Fibroblast of peridontal ligament (primary cell): Measurements from ENCODE around the gene IER2.
A peak's percentile ranks its signal among the peaks of the same experiment; 100 is the strongest.
"Not testable (repeated sequence)": the region's sequence is repeated elsewhere in the genome, so short reads cannot be mapped to it uniquely, and the experiment has no call there.

Experiments
- DNase-seq: peaks from one replicate; pipeline ENCODE4 v3.0.0-alpha.2; 2010; ENCODE audit errors: extremely low read depth

IER2 gene

DNA sequence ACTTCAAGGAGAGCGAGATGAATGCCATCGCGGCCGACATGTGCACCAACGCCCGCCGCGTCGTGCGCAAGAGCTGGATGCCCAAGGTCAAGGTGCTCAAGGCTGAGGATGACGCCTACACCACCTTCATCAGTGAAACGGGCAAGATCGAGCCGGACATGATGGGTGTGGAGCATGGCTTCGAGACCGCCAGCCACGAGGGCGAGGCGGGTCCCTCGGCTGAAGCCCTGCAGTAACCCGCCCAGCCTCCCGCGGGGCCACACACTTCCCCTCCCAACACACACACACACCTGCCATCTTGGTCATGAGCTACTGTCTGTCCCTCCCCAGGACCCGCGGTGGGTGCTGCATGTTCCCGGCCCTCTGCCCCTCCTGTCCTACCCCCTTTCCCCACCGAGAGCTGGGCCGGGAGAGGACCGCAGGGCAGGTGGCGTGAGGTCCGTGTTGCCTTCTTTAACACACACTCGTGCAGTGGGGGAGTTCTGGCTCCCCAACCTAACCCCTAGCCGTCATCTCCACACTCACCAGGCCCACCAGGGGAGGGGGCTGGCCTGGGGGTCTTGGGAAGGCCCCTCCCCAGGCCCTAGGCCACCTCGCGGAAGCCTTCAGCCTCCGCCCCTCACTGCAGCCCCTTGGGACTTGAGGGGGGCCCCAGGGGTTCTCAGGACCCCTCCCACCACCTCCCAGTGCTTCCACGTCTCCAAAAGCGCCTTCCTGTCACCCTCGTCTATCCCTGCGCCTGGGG is 11.9 kb upstream of the IER2 start:
- no peak for DNase-seq

DNA sequence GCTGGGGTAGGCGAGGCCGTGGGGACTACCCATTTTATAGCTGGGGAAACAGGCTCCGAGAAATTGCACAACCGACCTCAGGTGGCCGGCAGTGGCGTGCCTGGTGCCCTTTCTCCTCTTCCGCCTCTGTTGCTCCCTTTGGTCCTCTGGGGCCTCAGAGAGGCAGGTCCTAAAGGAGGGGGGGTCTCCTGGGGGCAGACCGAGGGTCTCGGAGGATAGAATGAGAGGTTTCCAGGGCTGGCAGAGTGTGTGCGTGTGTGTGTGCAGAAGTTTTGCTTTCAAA is 11.4 kb upstream of the IER2 start:
- no peak for DNase-seq

DNA sequence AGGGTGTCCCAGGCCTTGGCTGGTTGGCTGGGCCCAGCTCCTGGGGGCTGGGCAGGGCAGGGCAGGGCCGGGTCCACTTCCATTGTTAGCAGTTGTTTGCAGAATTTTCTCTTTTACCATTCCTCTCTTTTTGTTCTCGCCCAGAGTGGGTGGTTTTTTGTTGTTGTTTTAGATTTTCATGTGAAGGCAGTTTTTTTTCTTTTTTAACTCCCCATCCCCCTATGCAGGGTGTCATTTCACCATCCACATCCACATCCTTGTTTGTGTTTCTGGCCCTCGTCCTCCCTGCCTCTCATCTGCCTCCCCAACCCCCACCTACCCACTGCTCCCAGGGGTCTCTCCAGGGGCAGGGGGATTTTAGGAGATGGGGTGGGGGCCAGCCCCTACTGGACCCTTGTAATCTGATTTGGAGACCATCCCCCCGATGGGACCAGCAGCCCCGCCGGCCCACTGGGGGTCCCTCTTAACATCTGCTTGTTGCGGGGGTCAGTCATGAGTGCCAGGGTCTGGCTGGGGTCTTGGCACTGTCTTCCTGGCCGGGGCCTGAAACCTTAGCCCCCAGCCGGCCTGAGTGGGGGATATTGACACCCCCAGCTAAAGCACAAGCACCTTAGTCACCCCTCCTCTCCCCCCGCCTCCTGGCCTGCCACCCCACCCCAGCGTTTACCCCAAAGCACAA is 10.4 kb upstream of the IER2 start:
- DNase-seq = no peak

DNA sequence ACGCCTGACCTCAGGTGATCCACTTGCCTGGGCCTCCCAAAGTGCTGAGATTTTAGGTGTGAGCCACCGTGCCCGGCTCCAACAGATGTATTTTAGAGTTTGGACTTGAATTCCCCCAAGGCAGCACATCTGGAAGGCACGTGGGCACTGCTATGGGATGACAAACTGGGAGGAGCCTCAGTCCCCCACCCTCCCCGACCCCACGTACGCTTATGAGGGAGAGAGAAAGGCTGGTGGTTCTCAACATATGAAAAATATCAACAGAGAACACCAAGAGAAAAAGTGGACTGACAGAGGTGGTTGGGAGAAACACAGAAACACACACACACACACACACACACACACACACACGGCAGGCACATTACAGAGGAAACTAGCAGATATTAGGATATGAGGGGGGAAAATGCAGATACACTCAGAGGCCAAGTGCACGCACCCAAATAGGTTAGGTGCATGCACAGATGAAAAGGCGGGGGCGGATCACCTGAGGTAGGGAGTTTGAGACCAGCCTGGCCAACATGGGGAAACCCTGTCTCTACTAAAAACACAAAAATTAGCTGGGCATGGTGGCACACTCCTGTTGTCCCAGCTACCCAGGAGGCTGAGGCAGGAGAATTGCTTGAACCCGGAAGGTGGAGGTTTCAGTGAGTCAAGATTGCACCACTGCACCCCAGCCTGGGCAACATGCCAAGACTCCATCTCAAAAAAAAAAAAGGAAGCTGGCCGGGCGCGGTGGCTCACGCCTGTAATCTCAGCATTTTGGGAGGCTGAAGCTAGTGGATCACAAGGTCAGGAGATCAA is 3.2 kb upstream of the IER2 start:
- DNase-seq = peak; percentile 61

DNA sequence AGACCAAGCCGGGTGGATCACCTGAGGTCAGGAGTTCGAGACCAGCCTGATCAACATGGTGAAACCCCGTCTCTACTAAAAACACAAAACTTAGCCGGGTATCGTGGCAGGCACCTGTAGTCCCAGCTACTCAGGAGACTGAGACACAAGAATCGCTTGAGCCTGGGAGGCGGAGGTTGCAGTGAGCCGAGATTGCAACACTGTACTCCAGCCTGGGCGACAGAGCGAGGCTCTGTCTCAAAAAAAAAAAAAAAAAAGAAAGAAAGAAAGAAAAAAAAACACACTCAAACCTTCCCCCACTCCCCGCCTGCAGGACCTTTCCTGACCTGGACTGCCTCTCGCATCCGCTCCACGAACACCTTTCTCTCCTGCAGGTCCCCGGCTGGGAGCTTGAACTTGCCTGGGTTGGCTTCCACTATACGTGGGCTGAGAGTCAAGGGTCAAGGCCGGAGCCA is 1.0 kb upstream of the IER2 start:
- DNase-seq = not testable (repeated sequence)

DNA sequence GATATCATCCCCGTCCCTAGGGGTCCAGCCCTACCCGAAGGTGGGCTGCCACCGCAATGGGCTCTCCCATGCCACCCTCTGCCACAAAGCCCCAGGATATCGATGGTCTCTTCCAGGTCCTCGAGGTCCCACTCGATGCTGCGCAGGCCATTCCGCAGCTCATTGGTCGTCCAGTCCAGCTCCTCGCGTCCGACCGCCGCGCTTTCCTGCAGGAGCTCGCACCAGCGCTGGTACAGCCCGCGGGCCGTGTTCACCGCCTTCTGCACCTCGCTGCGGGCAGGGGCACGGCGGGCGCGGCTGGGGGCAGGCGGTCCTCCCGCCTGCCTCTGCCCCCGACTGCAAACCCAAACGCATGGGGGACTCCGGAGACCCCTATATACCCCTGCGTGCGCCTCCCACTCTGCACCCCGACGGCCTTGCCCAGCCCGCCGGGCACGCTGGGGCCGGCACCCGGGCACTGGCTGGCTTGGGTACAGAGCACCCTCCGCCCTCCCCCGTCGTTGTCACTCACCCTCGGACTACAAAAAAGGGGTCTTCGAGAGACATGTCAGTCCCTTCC is 504 bp upstream of the IER2 start:
- DNase-seq = no peak

DNA sequence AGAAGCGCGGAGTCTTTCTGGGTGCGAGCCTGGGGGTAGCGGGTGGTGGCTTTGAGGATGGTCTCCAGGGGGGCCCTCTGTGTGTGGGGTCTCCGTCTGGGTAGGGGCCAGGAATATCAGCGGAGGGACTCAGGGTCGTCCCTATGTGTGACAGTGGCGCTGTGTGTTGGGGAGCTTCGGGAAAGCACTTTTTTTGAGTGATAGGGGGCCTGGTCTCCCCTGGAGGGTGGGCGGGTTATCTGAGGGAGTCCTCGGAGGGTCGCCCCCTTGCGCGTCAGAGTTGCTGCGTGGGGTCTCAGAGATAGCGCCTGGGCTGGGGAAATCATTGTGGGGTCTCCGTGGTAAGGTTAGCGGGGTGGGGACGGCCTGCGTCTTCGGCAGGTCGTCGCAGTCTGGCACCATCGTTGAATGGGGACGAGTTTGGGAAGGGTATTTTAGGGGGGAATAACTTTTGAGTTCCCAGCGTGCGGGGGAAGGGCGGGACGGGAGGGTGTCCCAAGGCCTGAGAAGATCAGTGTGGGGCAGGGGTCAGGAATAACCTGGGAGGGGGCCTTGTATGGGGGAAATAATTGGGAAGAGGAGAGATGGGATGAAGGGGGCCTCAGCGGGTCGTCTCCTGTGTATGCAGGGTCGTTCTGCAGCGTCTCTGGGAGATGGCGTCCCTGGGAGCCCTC is 857 bp downstream of the IER2 start:
- DNase-seq = no peak

DNA sequence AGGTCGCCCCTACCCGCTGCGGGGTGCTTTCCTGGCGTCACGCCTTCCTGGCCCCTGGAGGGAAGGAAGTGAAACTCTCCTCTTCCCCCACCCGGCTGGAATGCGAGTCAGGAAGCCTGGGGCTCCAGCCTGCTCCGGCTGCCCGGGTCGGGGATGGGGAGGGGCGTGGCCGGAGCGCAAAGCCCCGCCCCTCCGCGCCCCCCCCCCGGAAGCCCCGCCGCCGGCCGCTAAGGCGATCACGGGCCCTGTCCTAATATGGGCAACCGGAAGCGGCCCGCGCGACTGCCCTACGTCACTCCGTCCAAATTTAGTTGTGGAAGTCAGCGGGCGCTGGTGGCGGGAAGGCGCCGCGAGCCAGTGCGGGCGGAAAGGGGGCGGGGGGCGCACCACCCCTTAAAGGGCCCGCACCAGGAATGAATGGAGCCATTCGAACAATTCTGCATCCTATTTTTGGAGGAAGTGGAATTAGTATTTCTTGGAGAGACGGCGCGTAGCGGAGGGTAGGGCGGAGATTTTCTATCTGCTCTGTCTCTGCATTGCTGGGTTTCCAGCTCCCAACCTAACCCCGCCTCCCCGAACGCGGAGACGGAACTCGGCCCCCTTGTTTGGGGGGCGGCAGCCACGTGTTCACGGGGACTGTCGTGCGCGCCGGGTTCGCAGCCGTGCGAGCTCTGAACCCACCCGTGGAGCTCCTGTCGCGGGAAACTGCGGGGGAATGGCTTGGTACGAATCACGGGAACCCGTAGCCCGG is 1.6 kb downstream of the IER2 start:
- peak; percentile 96 for DNase-seq

DNA sequence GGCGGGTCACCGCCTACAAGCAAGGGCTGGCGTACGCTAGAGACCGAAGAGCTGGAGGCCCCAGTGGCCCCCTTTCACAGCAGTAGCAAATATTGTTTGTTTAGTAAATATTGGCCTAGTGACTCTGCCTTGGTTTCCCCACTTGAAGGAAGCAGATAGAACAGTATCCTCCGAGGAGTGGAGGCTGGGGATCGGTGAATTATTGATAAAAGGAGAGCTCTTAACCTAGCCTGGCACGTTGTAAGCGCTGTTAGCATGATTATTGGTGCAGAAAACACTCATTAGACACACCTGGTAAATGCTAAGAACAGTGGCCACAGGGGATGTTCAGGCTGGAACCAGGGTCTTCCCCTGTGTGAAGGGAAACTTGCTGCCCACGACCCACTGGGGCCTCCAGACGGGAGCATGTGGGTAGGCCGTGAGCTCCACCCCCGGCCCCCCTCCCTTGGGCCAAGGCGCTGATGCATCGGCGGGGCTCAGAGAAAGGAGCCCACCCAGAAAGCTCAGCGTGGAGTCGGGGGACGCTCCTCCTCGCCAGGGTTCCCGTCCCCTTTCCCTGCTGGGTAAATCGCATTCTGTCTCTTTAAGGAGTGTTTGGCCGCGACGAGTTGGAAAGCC is 2.3 kb downstream of the IER2 start:
- no peak for DNase-seq

DNA sequence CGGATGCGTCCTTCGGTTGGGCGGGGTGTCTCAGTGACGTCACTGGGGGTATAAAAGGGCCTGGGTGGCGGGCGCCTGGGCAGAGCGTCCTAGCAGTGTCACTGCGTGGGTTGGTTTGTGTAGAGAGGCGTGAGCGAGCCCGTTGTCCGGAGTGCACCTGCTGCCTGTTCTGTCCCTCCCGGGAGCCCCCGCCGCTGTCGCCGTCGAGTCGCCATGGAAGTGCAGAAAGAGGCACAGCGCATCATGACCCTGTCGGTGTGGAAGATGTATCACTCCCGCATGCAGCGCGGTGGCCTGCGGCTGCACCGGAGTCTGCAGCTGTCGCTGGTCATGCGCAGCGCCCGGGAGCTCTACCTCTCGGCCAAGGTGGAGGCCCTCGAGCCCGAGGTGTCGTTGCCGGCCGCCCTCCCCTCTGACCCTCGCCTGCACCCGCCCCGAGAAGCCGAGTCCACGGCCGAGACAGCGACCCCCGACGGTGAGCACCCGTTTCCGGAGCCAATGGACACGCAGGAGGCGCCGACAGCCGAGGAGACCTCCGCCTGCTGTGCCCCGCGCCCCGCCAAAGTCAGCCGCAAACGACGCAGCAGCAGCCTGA is 2.9 kb downstream of the IER2 start:
- DNase-seq = peak; percentile 94

DNA sequence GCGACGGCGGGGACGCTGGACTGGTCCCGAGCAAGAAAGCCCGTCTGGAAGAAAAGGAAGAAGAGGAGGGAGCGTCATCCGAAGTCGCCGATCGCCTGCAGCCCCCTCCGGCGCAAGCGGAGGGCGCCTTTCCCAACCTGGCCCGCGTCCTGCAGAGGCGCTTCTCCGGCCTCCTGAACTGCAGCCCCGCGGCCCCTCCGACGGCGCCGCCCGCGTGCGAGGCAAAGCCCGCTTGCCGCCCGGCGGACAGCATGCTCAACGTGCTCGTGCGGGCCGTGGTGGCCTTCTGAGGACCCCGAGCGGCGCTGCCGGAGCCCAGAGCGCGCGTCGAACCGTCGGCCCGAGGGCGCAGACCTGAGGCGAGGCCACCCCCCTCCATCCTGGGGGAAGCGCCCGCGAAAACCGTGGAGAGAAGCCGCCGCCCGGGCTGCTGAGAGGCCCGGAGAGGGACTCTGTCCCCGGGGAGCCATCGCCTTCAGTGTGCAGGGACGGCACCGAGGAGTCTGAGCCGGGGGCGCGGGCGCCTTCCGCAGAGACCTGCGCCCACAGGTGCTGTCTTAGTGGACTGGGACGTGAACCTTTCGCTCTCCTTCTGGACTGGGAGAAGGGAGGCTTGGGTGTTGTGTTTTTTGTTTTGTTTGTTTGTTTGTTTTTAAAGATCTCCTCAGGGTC is 3.5 kb downstream of the IER2 start:
- no peak for DNase-seq

DNA sequence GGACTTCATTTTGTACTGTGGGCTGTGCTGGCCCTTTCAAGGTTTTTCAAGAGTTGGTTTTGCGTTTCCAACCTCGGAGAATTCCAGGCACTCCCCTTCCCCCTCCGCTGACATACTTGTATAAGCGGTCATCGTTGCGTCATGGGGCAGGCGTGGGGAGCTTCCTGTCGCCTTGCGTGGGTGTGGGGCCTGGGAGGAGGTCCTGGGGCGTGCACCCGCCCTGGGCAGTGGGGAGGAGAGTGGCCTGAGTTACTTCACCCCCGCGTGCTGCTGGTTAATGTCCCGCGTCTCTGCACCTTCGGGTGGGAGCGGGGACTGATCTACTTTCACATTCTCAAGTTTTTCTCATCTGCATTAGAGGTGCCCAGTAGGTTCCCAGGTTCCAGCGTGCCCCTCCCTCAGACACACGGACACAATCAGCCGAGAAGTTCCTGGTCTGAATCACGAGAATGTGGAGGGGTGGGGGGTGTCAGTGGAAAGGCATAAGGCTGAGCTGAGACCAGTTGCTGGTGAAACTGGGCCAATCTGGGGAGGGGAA is 4.1 kb downstream of the IER2 start:
- DNase-seq = peak; percentile 92

DNA sequence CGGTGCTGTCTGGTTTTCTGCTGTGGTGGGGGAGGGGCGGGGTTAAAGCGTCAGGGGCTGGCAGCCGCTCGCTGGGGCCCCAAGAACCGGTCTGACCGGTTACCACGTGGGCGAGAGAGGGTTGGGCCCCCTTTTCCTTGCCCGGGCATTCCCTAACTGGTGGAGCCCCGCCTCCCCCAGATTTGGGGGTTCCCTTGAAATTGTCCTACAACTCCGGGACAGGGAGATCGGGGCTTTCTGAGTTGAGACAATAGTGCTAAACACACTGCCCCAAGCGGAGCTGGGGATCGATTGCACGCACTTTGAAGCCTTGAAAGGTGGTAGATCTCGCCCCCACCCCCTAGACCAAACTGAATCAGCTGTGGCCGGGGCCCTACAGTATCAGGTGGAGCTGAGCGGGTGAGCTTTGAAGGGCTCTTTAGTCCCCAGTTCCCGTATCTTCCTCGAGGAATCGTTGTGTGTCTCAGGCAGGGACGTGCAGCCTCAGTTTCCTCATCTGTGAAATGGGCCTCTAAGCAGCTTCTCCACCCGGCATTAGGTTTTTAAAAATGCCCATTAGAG is 4.8 kb downstream of the IER2 start:
- DNase-seq = peak; percentile 62

DNA sequence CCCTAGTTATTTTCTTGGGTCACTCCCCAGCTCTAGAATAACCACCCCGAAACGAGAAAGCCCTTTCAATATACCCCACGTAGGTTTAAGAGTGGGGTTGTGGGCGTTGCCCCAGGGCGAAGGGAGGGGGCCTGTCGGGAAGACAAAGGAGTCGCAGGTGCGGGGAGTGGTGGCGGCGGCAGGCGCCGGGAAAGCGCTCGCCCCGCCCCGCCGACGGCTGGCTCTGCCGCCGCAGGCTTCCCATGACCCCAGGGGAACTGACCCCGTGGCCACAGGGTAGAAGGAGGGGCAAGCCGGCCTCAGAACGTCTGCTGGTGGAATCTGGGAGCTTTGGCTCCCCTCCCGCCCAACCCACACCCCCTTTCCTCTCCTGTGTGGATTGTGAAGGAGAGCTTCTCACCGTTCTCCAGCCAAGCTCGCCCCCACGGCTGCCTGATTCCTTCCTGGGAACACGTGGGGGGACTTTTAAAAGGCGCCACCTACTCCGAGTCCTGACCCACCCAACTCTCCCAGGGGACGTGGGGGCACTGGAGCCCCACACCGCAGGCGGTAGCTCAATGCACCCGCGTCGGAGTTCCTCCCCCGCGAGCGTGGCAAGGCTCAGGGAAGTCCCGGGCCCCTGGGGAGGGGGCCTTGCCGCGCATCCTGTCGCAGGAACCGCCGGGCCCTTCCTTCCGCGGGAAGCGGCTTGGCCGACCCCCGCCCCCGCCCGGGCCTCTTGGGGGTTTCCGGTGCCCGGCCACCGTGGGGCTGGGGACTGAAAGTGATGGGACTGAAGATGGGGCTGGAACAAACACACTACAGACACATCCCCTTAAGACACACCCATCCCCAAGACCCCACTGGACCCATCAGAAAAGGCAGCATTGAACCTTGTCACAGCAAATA is 5.5 kb downstream of the IER2 start:
- DNase-seq = peak; percentile 74

DNA sequence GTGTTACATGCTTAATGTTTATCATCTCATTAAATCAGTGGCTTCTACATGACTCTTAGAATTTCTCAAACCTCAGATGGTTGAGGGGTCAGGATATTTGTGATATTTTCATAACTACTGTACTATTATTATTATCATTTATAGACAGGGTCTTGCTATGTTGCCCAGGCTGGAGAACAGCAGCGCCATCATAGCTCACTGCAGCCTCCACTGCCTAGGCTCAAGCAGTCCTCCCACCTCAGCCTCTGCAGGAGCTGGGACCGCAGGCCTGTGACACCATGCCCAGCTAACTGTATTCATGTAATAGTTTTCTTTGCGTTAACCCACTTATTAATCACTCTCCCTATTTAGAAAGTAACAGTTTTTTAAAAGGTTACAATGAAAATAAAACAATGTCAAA is 9.5 kb downstream of the IER2 start:
- no peak for DNase-seq

DNA sequence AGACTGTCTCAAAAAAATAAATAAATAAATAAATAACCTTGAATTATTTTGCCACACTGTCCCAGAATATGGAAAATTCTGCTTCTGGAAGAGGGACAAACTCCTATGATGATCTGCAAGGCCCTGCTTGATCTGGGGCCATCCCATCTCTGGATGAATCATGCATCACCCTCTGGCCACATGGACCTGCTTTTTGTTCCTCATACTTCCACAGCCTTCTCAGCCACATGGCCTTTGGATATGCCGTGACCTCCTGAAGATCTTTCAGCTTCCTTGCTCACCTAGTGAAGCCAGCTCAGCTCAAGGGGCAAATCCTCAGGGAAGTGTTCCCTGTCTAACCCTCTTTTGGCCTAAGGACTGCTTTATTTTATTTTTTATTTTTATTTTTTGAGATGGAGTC is 10.3 kb downstream of the IER2 start:
- peak; percentile 57 for DNase-seq

DNA sequence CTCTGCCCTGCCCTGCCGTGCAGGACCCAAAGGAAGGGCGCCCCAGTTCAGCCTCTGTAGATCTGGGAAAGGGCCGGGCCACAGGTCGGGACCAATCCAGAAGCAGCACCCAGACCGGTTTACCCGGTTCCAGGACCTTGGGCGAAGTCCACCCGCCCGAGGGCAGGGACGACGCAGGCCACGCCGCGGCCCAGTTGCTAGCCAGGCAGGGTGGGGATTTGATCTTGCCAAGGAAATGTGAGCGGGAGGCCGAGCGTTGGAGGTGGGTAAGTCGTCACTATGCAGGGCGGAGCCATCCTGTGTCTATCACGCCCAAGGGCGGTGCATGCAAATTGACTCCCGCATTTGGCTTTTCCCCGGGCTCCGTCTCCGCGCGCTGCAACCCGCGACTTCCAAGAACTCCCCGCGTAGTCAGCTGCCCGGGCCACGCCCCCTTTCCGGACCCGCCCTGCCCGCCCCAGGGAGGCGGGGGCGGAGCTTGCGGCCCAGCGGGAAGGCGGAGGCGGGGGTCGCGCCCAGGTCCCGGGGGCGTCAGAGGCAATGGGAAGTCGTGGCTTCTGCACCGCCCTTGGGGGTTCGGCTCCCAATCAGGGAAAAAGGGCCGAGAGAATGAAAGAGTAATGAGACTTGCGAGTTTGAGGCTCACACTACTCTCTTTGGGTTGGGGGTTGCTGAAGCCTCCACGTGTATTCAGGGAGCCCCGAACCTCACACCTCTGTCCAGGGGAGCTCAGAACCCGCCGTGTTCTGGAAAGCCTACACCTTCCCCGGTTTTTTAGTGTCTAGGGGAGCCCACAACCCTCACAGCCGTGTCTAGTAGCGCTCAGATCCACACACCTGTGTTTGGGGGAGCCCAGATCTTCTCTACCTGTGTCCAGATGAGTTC is 12.8 kb downstream of the IER2 start:
- peak; percentile 98 for DNase-seq
